Measurements from ENCODE around the gene ZFAND2B. TPM values are rescaled to one million over a fixed set of nuclear protein-coding genes. Genes with fewer than 3 reads are reported as not detected.
A peak's percentile ranks its signal among the peaks of the same experiment; 100 is the strongest.

ZFAND2B gene
- total and polyA plus RNA-seq, 2 donors (not counting 1 experiment from before 2014, with no cell fraction given), result 55.2 to 115 TPM

GRCh38 chr2:219175928-219176817 is 30.4 kb upstream of the ZFAND2B start:
- Mint-ChIP-seq H3K27me3 (no peaks in the 10 kb centered on the region), H3K4me1 (peaks cover 47% of the 10 kb centered on the region), H3K4me3 (peak overlapping the region; percentile 99), H3K9me3 (ENCODE audit: insufficient read depth) (no peaks in the 10 kb centered on the region), H3K27ac (peak overlapping the region; percentile 99)
- peak; percentile 88 for DNase-seq
- peaks cover 50% of the 10 kb centered on the region for H3K79me2 ChIP-seq (ENCODE audit: control insufficient read depth, insufficient read depth, low read length)
- intact Hi-C loops (cut with micrococcal nuclease), result loop anchor here (1.0 to 5.0 kb wide), 10 partner anchors 16 to 959 kb away; partner anchors contain the start of genes ANKZF1, ARPC2, ATG9A and CNOT9
- H3K4me1 ChIP-seq (ENCODE audit: control insufficient read depth in 2 of 2, insufficient read depth in 2 of 2, low read length in 2 of 2), result peaks cover 17 to 55% of the 10 kb centered on the region in 2 donors
- TF ChIP-seq, protein P1, sequence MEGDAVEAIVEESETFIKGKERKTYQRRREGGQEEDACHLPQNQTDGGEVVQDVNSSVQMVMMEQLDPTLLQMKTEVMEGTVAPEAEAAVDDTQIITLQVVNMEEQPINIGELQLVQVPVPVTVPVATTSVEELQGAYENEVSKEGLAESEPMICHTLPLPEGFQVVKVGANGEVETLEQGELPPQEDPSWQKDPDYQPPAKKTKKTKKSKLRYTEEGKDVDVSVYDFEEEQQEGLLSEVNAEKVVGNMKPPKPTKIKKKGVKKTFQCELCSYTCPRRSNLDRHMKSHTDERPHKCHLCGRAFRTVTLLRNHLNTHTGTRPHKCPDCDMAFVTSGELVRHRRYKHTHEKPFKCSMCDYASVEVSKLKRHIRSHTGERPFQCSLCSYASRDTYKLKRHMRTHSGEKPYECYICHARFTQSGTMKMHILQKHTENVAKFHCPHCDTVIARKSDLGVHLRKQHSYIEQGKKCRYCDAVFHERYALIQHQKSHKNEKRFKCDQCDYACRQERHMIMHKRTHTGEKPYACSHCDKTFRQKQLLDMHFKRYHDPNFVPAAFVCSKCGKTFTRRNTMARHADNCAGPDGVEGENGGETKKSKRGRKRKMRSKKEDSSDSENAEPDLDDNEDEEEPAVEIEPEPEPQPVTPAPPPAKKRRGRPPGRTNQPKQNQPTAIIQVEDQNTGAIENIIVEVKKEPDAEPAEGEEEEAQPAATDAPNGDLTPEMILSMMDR (IDR thresholded peaks at IDR 0.05), result no peak
- POLR2A ChIA-PET, result interaction anchor here (0.5 to 4.0 kb wide), 17 partner anchors 17 to 295 kb away, joined by 3 to 46 read pairs (median 8); partner anchors contain the start of genes ABCB6, ANKZF1, ATG9A and DNAJB2
- peak overlapping the region; percentile 97 for H3K9ac ChIP-seq (ENCODE audit: low read length)
- H2AFZ ChIP-seq (ENCODE audit: insufficient read depth, low read depth, low read length, poor library complexity, severe bottlenecking), result peak overlapping the region; percentile 83
- ATAC-seq (ENCODE audit: low read depth), result peak; percentile 52
- under 1% methylated on average over 42 of the region's 45 CpGs for WGBS (ENCODE audit: insufficient coverage)
- peak overlapping the region; percentile 94 to 97 for H3K27ac ChIP-seq (ENCODE audit: low read length in 2 of 2)
- H3K4me3 ChIP-seq (ENCODE audit: control extremely low read depth in 1 of 5, extremely low read depth in 1 of 5, insufficient read depth in 1 of 5, low read depth in 2 of 5, low read length in 4 of 5), result peak overlapping the region; percentile 71 to 97 (median 94)
- H3K36me3 ChIP-seq (replicated peaks in 1 of 2; ENCODE audit: control extremely low read depth in 1 of 2, control insufficient read depth in 1 of 2, extremely low read depth in 1 of 2, insufficient read depth in 2 of 2, low read length in 1 of 2), result peaks cover 3 to 58% of the 10 kb centered on the region in 2 experiments
- no peaks in the 10 kb centered on the region for H3K27me3 ChIP-seq (replicated peaks in 1 of 4; ENCODE audit: control extremely low read depth in 1 of 4, control insufficient read depth in 3 of 4, insufficient read depth in 4 of 4, low read length in 3 of 4)
- no peaks in the 10 kb centered on the region for H3K9me3 ChIP-seq (ENCODE audit: control extremely low read depth in 1 of 3, control insufficient read depth in 2 of 3, insufficient read depth in 1 of 3, low read length in 2 of 3)
- CTCF ChIA-PET, result interaction anchor here (0.8 to 8.6 kb wide), 18 partner anchors 10 to 425 kb away, joined by 3 to 136 read pairs (median 7); partner anchors contain the start of genes ABCB6, ANKZF1, ATG9A and DNAJB2
- H4K20me1 ChIP-seq (ENCODE audit: control insufficient read depth, insufficient read depth, low read length, poor library complexity, severe bottlenecking), result peaks cover 54% of the 10 kb centered on the region
- H3K4me2 ChIP-seq (replicated peaks; ENCODE audit: low read depth, low read length, poor library complexity, severe bottlenecking), result peak overlapping the region; percentile 83

All from B cell (primary cell).